ENCODE measurements around the gene SPCS1. TPM values are rescaled to one million over a fixed set of nuclear protein-coding genes. Genes with fewer than 3 reads are reported as not detected.
A peak's percentile ranks its signal among the peaks of the same experiment; 100 is the strongest.

Gene SPCS1
- total RNA-seq, 2 experiments from 2014 or later = 87.3 to 106 TPM

DNA sequence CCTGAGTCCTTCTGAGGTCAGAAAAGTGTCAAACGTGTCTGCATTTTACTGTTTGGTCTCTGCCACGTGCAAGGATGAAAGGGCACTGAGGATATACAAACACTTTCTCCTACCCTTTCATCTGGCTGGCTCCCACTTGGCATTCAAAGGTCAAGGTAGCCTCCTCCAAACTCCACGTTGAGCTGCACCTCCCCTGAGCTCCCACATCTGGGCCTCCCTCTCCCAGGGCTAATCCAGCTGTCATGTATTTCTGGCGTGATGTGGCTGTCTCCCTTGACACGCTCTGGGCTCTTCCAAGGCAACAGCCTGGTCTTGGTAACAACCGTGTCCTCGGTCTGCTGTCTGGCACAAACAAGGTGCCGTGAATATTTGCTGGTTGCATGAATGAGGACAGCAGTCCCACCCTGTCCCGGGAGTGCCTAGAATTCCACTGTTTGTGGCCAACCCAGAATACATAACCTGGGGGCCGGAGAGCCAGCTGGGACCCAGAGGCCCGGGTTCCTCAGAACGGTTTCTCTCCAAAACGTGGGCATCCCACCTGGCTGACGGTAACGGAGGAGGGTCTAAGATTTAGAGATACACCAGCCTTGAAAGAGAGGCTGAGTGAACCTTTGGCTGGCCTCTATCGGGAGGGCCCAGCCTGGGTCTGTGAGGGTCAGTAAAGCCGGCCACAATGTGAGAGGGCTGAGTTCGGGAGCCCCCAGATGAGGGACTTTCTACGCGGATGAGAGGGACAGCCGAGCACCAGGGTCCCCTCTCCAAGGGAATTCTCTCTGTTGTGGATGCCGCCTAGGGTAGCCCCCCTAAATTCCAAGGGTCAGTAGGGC lies 1.1 kb upstream of the SPCS1 start:
- DNase-seq (no peak), ATAC-seq (peak; percentile 0)
- H3K9me3 Mint-ChIP-seq (ENCODE audit: low read depth) = no peaks in the 10 kb centered on the region
- peaks cover 17% of the 10 kb centered on the region for H3K36me3 Mint-ChIP-seq
- peak overlapping the region; percentile 95 for H3K4me3 Mint-ChIP-seq
- peak overlapping the region; percentile 91 for H3K27ac Mint-ChIP-seq
- peaks cover 41% of the 10 kb centered on the region for H3K4me1 Mint-ChIP-seq
- CTCF ChIA-PET = interaction anchor here (1.0 to 3.4 kb wide), 5 partner anchors 11 to 430 kb away, joined by 3 to 18 read pairs (median 4); no protein-coding TSS in a partner anchor
- H3K27me3 Mint-ChIP-seq = no peaks in the 10 kb centered on the region

- DNase-seq (no peak), ATAC-seq (no peak)
- CTCF ChIA-PET = interaction anchor here (1.0 to 3.4 kb wide), 4 partner anchors 11 to 429 kb away, joined by 3 to 18 read pairs (median 4); no protein-coding TSS in a partner anchor
- peaks cover 19% of the 10 kb centered on the region for H3K36me3 Mint-ChIP-seq
- peak overlapping the region; percentile 91 for H3K27ac Mint-ChIP-seq
- peaks cover 41% of the 10 kb centered on the region for H3K4me1 Mint-ChIP-seq
- no peaks in the 10 kb centered on the region for H3K27me3 Mint-ChIP-seq
- H3K9me3 Mint-ChIP-seq (ENCODE audit: low read depth) = no peaks in the 10 kb centered on the region
- H3K4me3 Mint-ChIP-seq = peak overlapping the region; percentile 95
Observed at GRCh38 chr3:52705438-52705687, 543 bp upstream of the SPCS1 start.

DNA sequence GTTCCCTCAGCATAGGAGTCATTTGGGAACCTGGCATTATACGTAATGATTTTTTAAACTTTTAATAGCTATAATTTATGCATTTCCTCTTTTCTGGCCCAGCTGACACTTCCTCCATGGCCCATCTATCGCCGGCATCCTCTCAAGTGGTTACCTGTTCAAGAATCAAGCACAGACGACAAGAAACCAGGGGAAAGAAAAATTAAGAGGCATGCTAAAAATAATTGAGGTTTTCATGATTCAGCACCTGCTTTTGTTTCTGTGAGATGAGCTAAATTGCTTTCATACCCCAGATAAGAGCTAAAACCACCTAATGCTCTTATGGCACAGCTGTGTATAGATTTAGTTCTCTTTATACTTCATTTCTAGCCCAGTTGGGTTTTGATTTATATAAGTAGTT lies 1.7 kb downstream of the SPCS1 start:
- Mint-ChIP-seq H3K4me3 (peak overlapping the region; percentile 95), H3K9me3 (ENCODE audit: low read depth) (no peaks in the 10 kb centered on the region), H3K27ac (peak overlapping the region; percentile 67), H3K36me3 (peaks cover 17% of the 10 kb centered on the region), H3K4me1 (peaks cover 34% of the 10 kb centered on the region), H3K27me3 (no peaks in the 10 kb centered on the region)
- ATAC-seq = no peak
- CTCF ChIA-PET = interaction anchor here (2.1 kb wide), 1 partner anchor 13 kb away, joined by 9 read pairs; no protein-coding TSS in a partner anchor
- no peak for DNase-seq

DNA sequence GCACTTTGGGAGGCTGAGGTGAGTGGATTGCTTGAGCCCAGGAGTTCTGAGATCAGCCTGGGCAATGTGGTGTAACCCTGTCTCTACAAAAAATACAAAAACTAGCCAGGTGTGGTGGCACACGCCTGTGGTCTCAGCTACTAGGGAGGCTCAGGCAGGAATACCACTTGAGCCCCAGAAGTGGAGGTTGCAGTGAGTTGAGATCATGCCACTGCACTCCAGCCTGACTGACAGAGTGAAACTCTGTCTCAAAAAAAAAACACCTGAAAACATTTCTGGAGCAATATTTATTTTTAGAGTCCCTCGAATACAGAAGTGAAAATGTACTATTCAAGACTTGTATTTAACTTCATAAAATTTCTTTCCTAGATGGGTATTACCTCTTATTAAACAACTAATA lies 4.6 kb downstream of the SPCS1 start:
- Mint-ChIP-seq H3K27me3 (no peaks in the 10 kb centered on the region), H3K36me3 (peaks cover 12% of the 10 kb centered on the region), H3K27ac (no peak overlapping the region), H3K9me3 (ENCODE audit: low read depth) (no peaks in the 10 kb centered on the region), H3K4me1 (peaks cover 20% of the 10 kb centered on the region), H3K4me3 (no peak overlapping the region)
- DNase-seq = no peak
- CTCF ChIA-PET = no interaction called here
- ATAC-seq = no peak

GRCh38 chr3:52712291-52713212 lies 6.6 kb downstream of the SPCS1 start:
- Mint-ChIP-seq H3K4me1 (peaks cover 11% of the 10 kb centered on the region), H3K4me3 (no peak overlapping the region), H3K27me3 (no peaks in the 10 kb centered on the region), H3K36me3 (peaks cover 11% of the 10 kb centered on the region), H3K9me3 (ENCODE audit: low read depth) (no peaks in the 10 kb centered on the region), H3K27ac (peak overlapping the region; percentile 35)
- ATAC-seq (no peak), DNase-seq (no peak)
- CTCF ChIA-PET = no interaction called here

DNA sequence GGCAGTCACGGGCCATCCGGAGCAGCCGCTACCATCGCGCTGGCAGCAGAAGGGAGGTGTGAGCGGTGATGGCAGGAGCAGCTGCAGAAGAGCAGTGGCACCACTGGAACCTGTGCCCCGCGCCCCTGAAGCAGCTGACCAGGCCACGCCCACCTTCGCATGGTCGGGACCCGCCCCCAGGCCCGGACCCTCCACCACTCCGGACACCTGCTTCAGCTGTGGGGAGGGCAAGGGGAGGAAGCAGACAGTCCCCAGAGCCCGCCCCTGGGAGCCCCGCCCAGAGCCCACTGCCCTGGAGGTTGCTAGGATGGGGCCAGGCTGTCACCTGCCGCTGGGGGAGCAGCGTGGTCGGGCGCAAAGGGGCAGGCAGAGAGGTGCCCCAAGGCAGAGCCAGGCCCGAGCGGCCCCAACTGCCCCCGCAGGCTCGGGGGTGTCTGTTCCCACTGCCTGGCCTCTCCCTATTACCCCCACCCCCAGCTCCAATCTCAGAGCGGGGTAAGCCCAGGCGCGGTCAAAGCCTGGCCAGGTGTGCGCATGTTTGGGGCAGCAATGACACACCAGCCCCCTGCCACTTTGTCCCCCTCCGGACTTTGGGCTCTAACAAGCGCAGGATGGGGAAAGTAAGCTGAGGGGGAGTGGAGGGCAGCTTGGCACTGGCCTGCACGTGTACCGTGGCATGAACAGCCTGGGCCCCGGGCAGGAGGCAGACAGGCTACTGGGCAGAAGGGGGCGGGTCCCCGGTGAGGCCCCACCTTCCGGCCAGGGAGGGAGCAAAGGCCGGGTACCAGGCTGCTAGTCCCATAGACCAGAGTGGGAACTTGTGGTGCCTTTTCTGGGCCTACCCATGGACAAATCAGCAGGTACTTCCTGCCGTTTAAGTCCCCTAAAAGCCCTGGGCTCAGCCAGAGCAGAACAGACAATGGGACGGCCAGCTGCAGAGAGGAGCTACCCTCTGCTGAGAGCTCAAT lies 8.7 kb downstream of the SPCS1 start:
- Mint-ChIP-seq H3K9me3 (ENCODE audit: low read depth) (peaks cover under 1% of the 10 kb centered on the region), H3K27ac (no peak overlapping the region), H3K4me3 (no peak overlapping the region), H3K27me3 (no peaks in the 10 kb centered on the region), H3K36me3 (peaks cover 15% of the 10 kb centered on the region), H3K4me1 (peaks cover 5% of the 10 kb centered on the region)
- CTCF ChIA-PET = no interaction called here
- no peak for DNase-seq
- no peak for ATAC-seq

GRCh38 chr3:52715714-52716305 lies 9.9 kb downstream of the SPCS1 start:
- H3K27ac Mint-ChIP-seq = no peak overlapping the region
- ATAC-seq (no peak), DNase-seq (no peak)
- peaks cover 15% of the 10 kb centered on the region for H3K36me3 Mint-ChIP-seq
- H3K27me3 Mint-ChIP-seq = no peaks in the 10 kb centered on the region
- peaks cover 13% of the 10 kb centered on the region for H3K4me1 Mint-ChIP-seq
- no peak overlapping the region for H3K4me3 Mint-ChIP-seq
- CTCF ChIA-PET = no interaction called here
- H3K9me3 Mint-ChIP-seq (ENCODE audit: low read depth) = peaks cover 2% of the 10 kb centered on the region

DNA sequence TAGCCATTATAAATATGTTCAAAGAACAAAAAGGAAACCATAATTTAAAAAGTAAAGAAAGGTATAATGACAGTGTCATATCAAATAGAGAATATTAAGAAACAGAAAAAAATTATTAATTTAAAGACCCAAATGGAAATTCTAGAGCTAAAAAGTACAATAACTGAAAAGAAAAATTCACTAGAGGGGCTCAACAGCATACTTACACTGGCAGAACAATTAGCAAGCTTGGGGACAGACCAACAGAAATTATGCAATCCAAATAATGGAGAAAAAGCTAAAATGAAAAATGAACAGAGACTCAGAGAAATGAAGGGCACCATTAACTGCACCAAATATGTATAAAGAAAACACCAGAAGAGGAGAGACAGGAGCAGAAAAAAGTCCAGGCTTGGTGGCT lies 13.7 kb downstream of the SPCS1 start:
- CTCF ChIA-PET = interaction anchor here (1.5 to 1.8 kb wide), 3 partner anchors 12 to 119 kb away, joined by 3 to 9 read pairs (median 3); no protein-coding TSS in a partner anchor
- H3K4me1 Mint-ChIP-seq = peaks cover 25% of the 10 kb centered on the region
- H3K36me3 Mint-ChIP-seq = peaks cover 16% of the 10 kb centered on the region
- DNase-seq = no peak
- H3K27me3 Mint-ChIP-seq = no peaks in the 10 kb centered on the region
- no peak for ATAC-seq
- H3K27ac Mint-ChIP-seq = no peak overlapping the region
- peaks cover 2% of the 10 kb centered on the region for H3K9me3 Mint-ChIP-seq (ENCODE audit: low read depth)
- H3K4me3 Mint-ChIP-seq = no peak overlapping the region

DNA sequence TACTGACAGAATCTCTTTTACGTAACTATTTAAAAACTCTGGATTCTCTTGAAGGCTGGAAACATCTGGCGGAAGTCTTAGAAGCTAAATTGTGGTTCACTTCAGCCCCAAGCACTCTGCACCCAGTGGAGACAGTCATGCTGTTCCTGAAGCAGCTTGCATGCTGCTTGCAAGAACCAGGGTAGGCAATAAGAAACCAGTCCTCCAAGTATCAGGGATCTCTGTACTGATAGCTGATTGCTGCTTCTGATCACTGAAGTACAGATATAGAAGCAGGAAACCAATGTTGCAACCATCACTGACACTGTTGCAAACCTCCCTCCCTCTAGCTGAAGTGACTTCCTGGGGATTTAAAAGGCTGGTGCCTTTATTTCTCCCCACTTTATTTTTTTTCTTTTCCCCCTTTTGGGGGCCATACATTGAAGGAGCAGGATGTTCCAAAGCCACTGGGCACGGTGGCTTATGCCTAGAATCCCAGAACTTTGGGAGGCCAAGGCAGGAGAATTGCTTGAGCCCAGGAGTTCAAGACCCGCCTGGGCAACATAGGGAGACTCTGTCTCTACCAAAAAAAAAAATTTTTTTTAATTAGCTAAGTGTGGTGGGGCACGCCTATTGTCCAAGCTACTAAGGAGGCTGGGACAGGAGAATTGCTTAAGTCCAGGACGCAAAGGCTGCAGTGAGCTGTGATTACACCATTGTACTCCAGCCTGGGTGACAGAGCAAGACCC lies 15.3 kb downstream of the SPCS1 start:
- H3K27me3 Mint-ChIP-seq = no peaks in the 10 kb centered on the region
- DNase-seq (peak; percentile 58), ATAC-seq (peak; percentile 82)
- peak overlapping the region; percentile 14 for H3K4me3 Mint-ChIP-seq
- CTCF ChIA-PET = interaction anchor here (1.0 to 1.8 kb wide), 4 partner anchors 13 to 174 kb away, joined by 3 to 9 read pairs (median 3); no protein-coding TSS in a partner anchor
- H3K9me3 Mint-ChIP-seq (ENCODE audit: low read depth) = peaks cover 2% of the 10 kb centered on the region
- H3K4me1 Mint-ChIP-seq = peaks cover 25% of the 10 kb centered on the region
- H3K36me3 Mint-ChIP-seq = peaks cover 19% of the 10 kb centered on the region
- peak overlapping the region; percentile 74 for H3K27ac Mint-ChIP-seq

DNA sequence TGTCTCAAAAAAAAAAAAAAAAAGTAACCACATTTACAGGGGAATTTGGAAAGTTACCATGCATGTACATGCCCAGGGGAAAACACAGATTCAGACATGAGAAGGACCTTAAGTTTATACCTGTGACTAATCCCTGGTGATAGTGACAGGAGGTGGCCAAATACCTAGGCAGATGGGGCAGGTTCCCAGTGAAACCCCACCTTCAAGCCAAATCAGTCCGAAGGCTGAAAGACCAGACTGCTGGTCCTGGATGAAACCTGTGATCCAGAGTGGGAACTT lies 15.8 kb downstream of the SPCS1 start:
- Mint-ChIP-seq H3K4me3 (no peak overlapping the region), H3K9me3 (ENCODE audit: low read depth) (peaks cover 2% of the 10 kb centered on the region), H3K4me1 (peaks cover 25% of the 10 kb centered on the region), H3K36me3 (peaks cover 19% of the 10 kb centered on the region), H3K27me3 (no peaks in the 10 kb centered on the region), H3K27ac (peak overlapping the region; percentile 40)
- ATAC-seq = no peak
- no peak for DNase-seq
- CTCF ChIA-PET = interaction anchor here (1.0 kb wide), 1 partner anchor 22 kb away, joined by 3 read pairs; no protein-coding TSS in a partner anchor

- H3K27ac Mint-ChIP-seq = no peak overlapping the region
- H3K4me1 Mint-ChIP-seq = peaks cover 25% of the 10 kb centered on the region
- DNase-seq (no peak), ATAC-seq (no peak)
- H3K4me3 Mint-ChIP-seq = no peak overlapping the region
- H3K27me3 Mint-ChIP-seq = no peaks in the 10 kb centered on the region
- H3K9me3 Mint-ChIP-seq (ENCODE audit: low read depth) = peaks cover 2% of the 10 kb centered on the region
- H3K36me3 Mint-ChIP-seq = peaks cover 22% of the 10 kb centered on the region
- CTCF ChIA-PET = no interaction called here
Observed at GRCh38 chr3:52722491-52722890, 16.6 kb downstream of the SPCS1 start.

GRCh38 chr3:52723935-52724334 lies 18.0 kb downstream of the SPCS1 start:
- Mint-ChIP-seq H3K27ac (no peak overlapping the region), H3K27me3 (no peaks in the 10 kb centered on the region), H3K9me3 (ENCODE audit: low read depth) (peaks cover 6% of the 10 kb centered on the region), H3K36me3 (peaks cover 24% of the 10 kb centered on the region), H3K4me3 (no peak overlapping the region), H3K4me1 (peaks cover 22% of the 10 kb centered on the region)
- CTCF ChIA-PET = no interaction called here
- ATAC-seq = no peak
- DNase-seq = no peak

Measured in activated CD8-positive, alpha-beta memory T cell treated with anti-CD3 and anti-CD28 coated beads, Interleukin-2, amount 10 ng/mL, durations not matched to agents 7 days and 5 days (primary cell).